Activated T-cell treated with anti-CD3 and anti-CD28 coated beads, Interleukin-2, amount 50 U/mL, for 72 hours (primary cell): Measurements from ENCODE around the gene PCDHB16. TPM values are rescaled to one million over a fixed set of nuclear protein-coding genes. Genes with fewer than 3 reads are reported as not detected.
A peak's percentile ranks its signal among the peaks of the same experiment; 100 is the strongest.
"Not testable (repeated sequence)": the region's sequence is repeated elsewhere in the genome, so short reads cannot be mapped to it uniquely, and the experiment has no call there.

ENCODE experiments used
- ATAC-seq, 2 donors: fragments of 150-1000 bp; cut with Tn5 transposase; replicated peaks in 1 of 2; 2 replicates each; pipeline ENCODE4 v1.10.0; 2021; ENCODE audit warnings: moderate library complexity in 2 of 2, mild to moderate bottlenecking in 1 of 2
- DNase-seq, 2 donors: peaks; one replicate each; pipeline ENCODE4 v3.0.0; 2021 to 2022; ENCODE audit warnings: mixed read lengths in 1 of 2
- H3K27ac Mint-ChIP-seq: one replicate; pipeline ENCODE4 v1.8.0; 2022; ENCODE audit warnings: mild to moderate bottlenecking, moderate library complexity, mixed read lengths
- H3K27me3 Mint-ChIP-seq: one replicate; pipeline ENCODE4 v1.8.0; 2022; ENCODE audit warnings: low read depth, mixed read lengths
- H3K36me3 Mint-ChIP-seq, 2 donors: one replicate each; pipeline ENCODE4 v1.8.0; 2022; ENCODE audit warnings: mixed read lengths in 2 of 2, mild to moderate bottlenecking in 1 of 2; ENCODE audit not compliant: insufficient read depth in 2 of 2
- H3K4me1 Mint-ChIP-seq: one replicate; pipeline ENCODE4 v1.8.0; 2022; ENCODE audit warnings: low read depth, mixed read lengths
- H3K4me3 Mint-ChIP-seq, 2 donors: one replicate each; pipeline ENCODE4 v1.8.0; 2022; ENCODE audit warnings: mild to moderate bottlenecking in 2 of 2, mixed read lengths in 2 of 2, moderate library complexity in 2 of 2
- H3K9me3 Mint-ChIP-seq, 2 donors: one replicate each; pipeline ENCODE4 v1.8.0; 2022; ENCODE audit warnings: mixed read lengths in 2 of 2
- total RNA-seq, 2 donors: library from RNA; stranded (reverse); gene quantifications; one replicate each; pipeline ENCODE4 v1.2.3, GENCODE V29; 2022

The PCDHB16 gene
- total RNA-seq, 2 donors from 2014 or later = not detected

DNA sequence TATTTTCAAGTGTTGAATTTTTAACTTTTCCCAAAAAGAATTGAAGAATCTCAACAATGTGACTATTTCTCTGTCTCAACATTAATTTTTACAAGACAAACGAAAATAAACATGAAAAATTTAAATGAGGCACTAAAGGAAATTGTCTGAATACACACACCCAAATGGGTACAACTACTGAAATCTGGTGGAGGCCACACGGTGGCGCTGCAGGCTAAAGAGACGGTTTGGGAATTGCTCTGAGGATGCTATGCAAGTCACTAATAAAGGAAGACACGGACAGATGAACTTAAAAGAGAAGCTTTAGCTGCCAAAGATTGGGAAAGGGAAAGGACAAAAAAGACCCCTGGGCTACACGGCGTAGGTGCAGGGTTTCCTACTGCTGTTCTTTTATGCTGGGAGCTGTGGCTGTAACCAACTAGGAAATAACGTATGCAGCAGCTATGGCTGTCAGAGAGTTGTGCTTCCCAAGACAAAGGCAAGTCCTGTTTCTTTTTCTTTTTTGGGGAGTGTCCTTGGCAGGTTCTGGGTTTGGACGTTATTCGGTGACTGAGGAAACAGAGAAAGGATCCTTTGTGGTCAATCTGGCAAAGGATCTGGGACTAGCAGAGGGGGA, 10.0 kb downstream of the PCDHB16 start, which contains the start of gene PCDHB10:
Gene PCDHB10 (plus strand): TSS at position 244 of the 616 bp plus-strand sequence. CDS start 200 bp downstream, at position 444.
- H3K9me3 Mint-ChIP-seq = peaks cover 4 to 9% of the 10 kb centered on the region in 2 donors
- peaks cover 39% of the 10 kb centered on the region for H3K27me3 Mint-ChIP-seq
- DNase-seq (peak; percentile 17 to 50), ATAC-seq (no peak)
- no peak within 1 kb of the TSS for H3K4me3 Mint-ChIP-seq
- H3K4me1 Mint-ChIP-seq = no peaks in the 10 kb centered on the region
- no peak within 1 kb of the TSS for H3K27ac Mint-ChIP-seq
- H3K36me3 Mint-ChIP-seq = peaks cover 10 to 21% of the 10 kb centered on the region in 2 donors

DNA sequence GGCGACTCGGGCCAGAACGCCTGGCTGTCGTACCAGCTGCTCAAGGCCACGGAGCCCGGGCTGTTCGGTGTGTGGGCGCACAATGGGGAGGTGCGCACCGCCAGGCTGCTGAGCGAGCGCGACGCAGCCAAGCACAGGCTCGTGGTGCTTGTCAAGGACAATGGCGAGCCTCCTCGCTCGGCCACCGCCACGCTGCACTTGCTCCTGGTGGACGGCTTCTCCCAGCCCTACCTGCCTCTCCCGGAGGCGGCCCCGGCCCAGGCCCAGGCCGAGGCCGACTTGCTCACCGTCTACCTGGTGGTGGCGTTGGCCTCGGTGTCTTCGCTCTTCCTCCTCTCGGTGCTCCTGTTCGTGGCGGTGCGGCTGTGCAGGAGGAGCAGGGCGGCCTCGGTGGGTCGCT, 12.1 kb downstream of the PCDHB16 start:
- peaks cover 9 to 22% of the 10 kb centered on the region in 2 donors for H3K36me3 Mint-ChIP-seq
- not testable (repeated sequence) for H3K27ac Mint-ChIP-seq, H3K9me3 Mint-ChIP-seq, H3K4me1 Mint-ChIP-seq, H3K4me3 Mint-ChIP-seq, DNase-seq, ATAC-seq
- H3K27me3 Mint-ChIP-seq = peaks cover 41% of the 10 kb centered on the region

DNA sequence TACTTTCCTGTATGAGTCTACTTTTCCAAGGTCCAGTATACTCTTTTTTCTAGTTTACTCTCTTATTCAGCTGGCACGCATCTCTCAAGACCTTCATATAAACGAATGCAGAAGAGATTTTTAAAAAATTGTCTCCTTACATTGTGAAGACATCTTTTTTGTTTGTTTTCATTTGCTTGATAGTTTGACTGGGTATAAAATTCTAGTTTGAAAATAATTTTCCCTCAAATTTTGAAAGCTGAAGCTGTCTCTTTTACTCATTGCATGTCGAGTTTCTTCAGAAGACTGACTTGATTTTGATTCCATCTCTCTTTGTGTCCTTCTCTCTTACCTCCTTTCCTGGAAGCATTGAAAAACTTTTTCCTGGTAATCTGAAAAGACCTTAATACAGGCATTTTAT, 14.2 kb downstream of the PCDHB16 start:
- H3K4me1 Mint-ChIP-seq = no peaks in the 10 kb centered on the region
- H3K36me3 Mint-ChIP-seq = peaks cover 11 to 28% of the 10 kb centered on the region in 2 donors
- peaks cover 52% of the 10 kb centered on the region for H3K27me3 Mint-ChIP-seq

DNA sequence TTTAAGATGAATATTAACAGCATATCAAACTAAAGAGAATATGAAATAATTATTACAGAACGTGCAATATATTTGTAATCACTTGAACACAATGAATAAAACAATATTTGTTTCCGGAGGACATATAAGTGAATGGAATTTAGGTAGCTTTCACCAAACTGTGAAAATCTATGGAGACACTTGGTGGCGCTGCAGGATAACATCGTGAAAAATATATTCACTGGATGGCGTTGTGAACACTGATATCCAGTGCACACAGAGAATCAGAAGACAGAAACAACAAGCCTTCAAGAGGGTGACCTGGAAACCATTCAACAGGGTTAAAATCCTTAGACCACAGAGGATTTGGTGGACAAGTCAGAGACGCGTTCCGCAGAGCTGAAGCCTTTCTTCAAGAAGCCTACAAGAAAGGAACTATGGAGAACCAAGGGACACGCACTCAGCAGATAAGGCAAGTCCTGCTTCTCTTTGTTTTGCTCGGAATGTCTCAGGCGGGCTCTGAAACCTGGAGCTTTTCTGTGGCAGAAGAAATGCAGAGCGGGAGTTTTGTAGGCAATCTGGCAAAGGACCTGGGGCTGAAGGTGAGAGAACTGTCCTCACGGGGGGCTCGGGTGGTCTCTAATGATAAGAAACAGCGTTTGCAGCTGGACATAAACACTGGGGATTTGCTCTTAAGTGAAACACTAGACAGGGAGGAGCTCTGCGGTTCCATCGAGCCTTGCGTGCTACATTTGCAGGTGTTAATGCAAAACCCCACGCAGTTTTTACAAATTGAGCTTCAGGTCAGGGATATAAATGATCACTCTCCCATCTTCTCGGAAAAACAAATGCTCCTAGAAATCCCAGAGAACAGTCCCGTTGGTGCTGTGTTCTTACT, 17.4 kb downstream of the PCDHB16 start, which contains the start of gene PCDHB11:
Gene PCDHB11 (plus strand): TSS at position 269 of the 877 bp plus-strand sequence. CDS start 148 bp downstream, at position 417.
- H3K4me3 Mint-ChIP-seq = no peak within 1 kb of the TSS
- H3K36me3 Mint-ChIP-seq = peaks cover 6 to 24% of the 10 kb centered on the region in 2 donors
- ATAC-seq = no peak
- no peak within 1 kb of the TSS for H3K27ac Mint-ChIP-seq
- H3K4me1 Mint-ChIP-seq = no peaks in the 10 kb centered on the region
- peaks cover 31% of the 10 kb centered on the region for H3K27me3 Mint-ChIP-seq
- H3K9me3 Mint-ChIP-seq = peaks cover 11 to 12% of the 10 kb centered on the region in 2 donors
- no peak for DNase-seq

More for the DNA sequence above, 14.2 kb downstream of the PCDHB16 start:
- Mint-ChIP-seq H3K27ac (no peak overlapping the region), H3K4me3 (no peak overlapping the region), H3K9me3 (peaks cover 10 to 11% of the 10 kb centered on the region in 2 donors)
- ATAC-seq = no peak
- DNase-seq = no peak

DNA sequence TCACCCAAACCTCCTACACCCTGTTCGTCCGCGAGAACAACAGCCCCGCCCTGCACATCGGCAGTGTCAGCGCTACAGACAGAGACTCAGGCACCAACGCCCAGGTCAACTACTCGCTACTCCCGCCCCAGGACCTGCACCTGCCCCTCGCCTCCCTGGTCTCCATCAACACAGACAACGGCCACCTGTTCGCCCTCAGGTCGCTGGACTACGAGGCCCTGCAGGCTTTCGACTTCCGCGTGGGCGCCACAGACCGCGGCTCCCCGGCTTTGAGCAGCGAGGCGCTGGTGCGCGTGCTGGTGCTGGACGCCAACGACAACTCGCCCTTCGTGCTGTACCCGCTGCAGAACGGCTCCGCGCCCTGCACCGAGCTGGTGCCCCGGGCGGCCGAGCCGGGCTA, 18.9 kb downstream of the PCDHB16 start:
- peaks cover 11% of the 10 kb centered on the region in 2 donors for H3K9me3 Mint-ChIP-seq
- DNase-seq, H3K4me3 Mint-ChIP-seq, H3K4me1 Mint-ChIP-seq, H3K27ac Mint-ChIP-seq, ATAC-seq: not testable (repeated sequence)
- peaks cover 6 to 22% of the 10 kb centered on the region in 2 donors for H3K36me3 Mint-ChIP-seq
- H3K27me3 Mint-ChIP-seq = peaks cover 31% of the 10 kb centered on the region

DNA sequence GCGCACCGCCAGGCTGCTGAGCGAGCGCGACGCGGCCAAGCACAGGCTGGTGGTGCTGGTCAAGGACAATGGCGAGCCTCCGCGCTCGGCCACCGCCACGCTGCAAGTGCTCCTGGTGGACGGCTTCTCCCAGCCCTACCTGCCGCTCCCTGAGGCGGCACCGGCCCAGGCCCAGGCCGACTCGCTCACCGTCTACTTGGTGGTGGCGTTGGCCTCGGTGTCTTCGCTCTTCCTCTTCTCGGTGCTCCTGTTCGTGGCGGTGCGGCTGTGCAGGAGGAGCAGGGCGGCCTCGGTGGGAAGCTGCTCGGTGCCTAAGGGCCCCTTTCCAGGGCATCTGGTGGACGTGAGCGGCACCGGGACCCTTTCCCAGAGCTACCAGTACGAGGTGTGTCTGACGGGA, 19.5 kb downstream of the PCDHB16 start:
- Mint-ChIP-seq H3K36me3 (peaks cover 5 to 20% of the 10 kb centered on the region in 2 donors), H3K9me3 (peaks cover 7 to 11% of the 10 kb centered on the region in 2 donors), H3K27me3 (peaks cover 35% of the 10 kb centered on the region)
- not testable (repeated sequence) for DNase-seq, H3K27ac Mint-ChIP-seq, H3K4me3 Mint-ChIP-seq, H3K4me1 Mint-ChIP-seq, ATAC-seq

DNA sequence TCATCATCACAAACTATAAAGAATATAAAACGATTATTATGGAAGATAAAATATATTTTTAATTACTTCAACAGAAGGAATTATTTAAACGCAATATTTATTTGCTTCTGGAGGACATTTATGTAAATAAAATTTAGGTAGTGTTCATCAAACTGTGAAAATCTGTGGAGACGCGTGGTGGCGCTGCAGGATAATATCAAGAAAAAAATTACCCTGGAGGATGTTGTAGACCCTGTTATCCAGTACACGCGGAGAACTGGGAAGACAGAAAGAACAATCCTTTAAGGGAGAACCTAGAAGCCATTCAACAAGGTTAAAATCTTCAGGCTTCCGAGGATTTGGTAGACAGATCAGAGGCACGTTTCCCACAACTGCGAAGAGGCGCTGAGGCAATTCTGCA, 26.3 kb downstream of the PCDHB16 start, which contains the start of gene PCDHB12:
Gene PCDHB12 (plus strand): TSS at position 242 of the 400 bp plus-strand sequence. CDS start 189 bp downstream, outside the sequence.
- peaks cover 2 to 6% of the 10 kb centered on the region in 2 donors for H3K36me3 Mint-ChIP-seq
- no peaks in the 10 kb centered on the region for H3K4me1 Mint-ChIP-seq
- H3K27ac Mint-ChIP-seq = no peak within 1 kb of the TSS
- peaks cover 47% of the 10 kb centered on the region for H3K27me3 Mint-ChIP-seq
- DNase-seq (no peak), ATAC-seq (no peak)
- no peaks in the 10 kb centered on the region for H3K9me3 Mint-ChIP-seq
- H3K4me3 Mint-ChIP-seq = no peak within 1 kb of the TSS

DNA sequence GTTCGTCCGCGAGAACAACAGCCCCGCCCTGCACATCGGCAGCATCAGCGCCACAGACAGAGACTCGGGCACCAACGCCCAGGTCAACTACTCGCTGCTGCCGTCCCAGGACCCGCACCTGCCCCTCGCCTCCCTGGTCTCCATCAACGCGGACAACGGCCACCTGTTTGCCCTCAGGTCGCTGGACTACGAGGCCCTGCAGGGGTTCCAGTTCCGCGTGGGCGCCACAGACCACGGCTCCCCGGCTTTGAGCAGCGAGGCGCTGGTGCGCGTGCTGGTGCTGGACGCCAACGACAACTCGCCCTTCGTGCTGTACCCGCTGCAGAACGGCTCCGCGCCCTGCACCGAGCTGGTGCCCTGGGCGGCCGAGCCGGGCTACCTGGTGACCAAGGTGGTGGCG, 28.1 kb downstream of the PCDHB16 start:
- not testable (repeated sequence) for H3K9me3 Mint-ChIP-seq, H3K27ac Mint-ChIP-seq, H3K4me3 Mint-ChIP-seq, DNase-seq, H3K4me1 Mint-ChIP-seq, ATAC-seq
- peaks cover 51% of the 10 kb centered on the region for H3K27me3 Mint-ChIP-seq
- peaks cover 8 to 12% of the 10 kb centered on the region in 2 donors for H3K36me3 Mint-ChIP-seq

DNA sequence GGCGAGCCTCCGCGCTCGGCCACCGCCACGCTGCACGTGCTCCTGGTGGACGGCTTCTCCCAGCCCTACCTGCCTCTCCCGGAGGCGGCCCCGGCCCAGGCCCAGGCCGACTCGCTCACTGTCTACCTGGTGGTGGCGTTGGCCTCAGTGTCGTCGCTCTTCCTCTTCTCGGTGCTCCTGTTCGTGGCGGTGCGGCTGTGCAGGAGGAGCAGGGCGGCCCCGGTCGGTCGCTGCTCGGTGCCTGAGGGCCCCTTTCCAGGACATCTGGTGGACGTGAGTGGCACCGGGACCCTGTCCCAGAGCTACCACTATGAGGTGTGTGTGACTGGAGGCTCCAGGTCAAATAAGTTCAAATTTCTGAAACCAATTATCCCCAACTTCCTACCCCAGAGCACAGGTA, 28.7 kb downstream of the PCDHB16 start:
- not testable (repeated sequence) for H3K9me3 Mint-ChIP-seq, ATAC-seq, H3K4me1 Mint-ChIP-seq, DNase-seq, H3K4me3 Mint-ChIP-seq, H3K27ac Mint-ChIP-seq
- H3K36me3 Mint-ChIP-seq = peaks cover 8 to 12% of the 10 kb centered on the region in 2 donors
- peaks cover 51% of the 10 kb centered on the region for H3K27me3 Mint-ChIP-seq

DNA sequence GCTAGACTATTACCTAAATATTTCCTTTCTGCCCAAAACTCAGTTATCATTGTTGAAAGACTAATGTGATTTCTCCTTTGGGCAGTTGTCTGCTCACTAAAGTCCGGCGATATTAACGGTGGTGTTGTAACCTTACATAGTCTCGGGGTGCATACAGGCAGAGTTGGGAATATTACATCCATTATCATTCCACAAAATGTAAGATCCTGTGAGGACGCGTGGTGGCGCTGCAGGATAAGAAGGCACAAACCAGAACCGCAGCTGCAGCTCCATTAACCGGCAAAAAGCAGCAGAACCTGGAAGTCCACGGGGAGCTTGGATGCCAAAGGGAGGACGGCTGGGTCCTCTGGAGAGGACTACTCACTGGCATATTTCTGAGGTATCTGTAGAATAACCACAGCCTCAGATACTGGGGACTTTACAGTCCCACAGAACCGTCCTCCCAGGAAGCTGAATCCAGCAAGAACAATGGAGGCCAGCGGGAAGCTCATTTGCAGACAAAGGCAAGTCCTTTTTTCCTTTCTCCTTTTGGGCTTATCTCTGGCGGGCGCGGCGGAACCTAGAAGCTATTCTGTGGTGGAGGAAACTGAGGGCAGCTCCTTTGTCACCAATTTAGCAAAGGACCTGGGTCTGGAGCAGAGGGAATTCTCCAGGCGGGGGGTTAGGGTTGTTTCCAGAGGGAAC, 31.6 kb downstream of the PCDHB16 start, which contains the start of gene PCDHB13:
Gene PCDHB13 (plus strand): TSS at position 264 of the 684 bp plus-strand sequence. CDS start 205 bp downstream, at position 469.
- Mint-ChIP-seq H3K9me3 (peaks cover 7 to 11% of the 10 kb centered on the region in 2 donors), H3K36me3 (peaks cover 11 to 15% of the 10 kb centered on the region in 2 donors), H3K27me3 (peaks cover 42% of the 10 kb centered on the region)
- not testable (repeated sequence) for ATAC-seq, H3K27ac Mint-ChIP-seq, H3K4me3 Mint-ChIP-seq, H3K4me1 Mint-ChIP-seq
- peak; percentile 10 to 17 for DNase-seq

DNA sequence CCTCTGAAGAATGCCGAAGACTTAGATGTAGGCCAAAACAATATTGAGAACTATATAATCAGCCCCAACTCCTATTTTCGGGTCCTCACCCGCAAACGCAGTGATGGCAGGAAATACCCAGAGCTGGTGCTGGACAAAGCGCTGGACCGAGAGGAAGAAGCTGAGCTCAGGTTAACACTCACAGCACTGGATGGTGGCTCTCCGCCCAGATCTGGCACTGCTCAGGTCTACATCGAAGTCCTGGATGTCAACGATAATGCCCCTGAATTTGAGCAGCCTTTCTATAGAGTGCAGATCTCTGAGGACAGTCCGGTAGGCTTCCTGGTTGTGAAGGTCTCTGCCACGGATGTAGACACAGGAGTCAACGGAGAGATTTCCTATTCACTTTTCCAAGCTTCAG, 32.4 kb downstream of the PCDHB16 start:
- not testable (repeated sequence) for H3K4me1 Mint-ChIP-seq, DNase-seq, H3K4me3 Mint-ChIP-seq, ATAC-seq, H3K27ac Mint-ChIP-seq
- peaks cover 34% of the 10 kb centered on the region for H3K27me3 Mint-ChIP-seq
- H3K36me3 Mint-ChIP-seq = peaks cover 12 to 15% of the 10 kb centered on the region in 2 donors
- peaks cover 7 to 14% of the 10 kb centered on the region in 2 donors for H3K9me3 Mint-ChIP-seq

DNA sequence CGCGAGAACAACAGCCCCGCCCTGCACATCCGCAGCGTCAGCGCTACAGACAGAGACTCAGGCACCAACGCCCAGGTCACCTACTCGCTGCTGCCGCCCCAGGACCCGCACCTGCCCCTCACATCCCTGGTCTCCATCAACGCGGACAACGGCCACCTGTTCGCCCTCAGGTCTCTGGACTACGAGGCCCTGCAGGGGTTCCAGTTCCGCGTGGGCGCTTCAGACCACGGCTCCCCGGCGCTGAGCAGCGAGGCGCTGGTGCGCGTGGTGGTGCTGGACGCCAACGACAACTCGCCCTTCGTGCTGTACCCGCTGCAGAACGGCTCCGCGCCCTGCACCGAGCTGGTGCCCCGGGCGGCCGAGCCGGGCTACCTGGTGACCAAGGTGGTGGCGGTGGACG, 33.3 kb downstream of the PCDHB16 start:
- Mint-ChIP-seq H3K9me3 (peaks cover 7 to 16% of the 10 kb centered on the region in 2 donors), H3K36me3 (peaks cover 13 to 14% of the 10 kb centered on the region in 2 donors), H3K27me3 (peaks cover 28% of the 10 kb centered on the region)
- H3K4me1 Mint-ChIP-seq, ATAC-seq, H3K4me3 Mint-ChIP-seq, H3K27ac Mint-ChIP-seq, DNase-seq: not testable (repeated sequence)
